Measurements from ENCODE around the gene AGMO. TPM values are rescaled to one million over a fixed set of nuclear protein-coding genes. Genes with fewer than 3 reads are reported as not detected.

Gene AGMO
- total and polyA plus RNA-seq, 10 of the 15 experiments (the other 5 are each of a cell fraction or from before 2014, with no cell fraction given) = 0.11 to 0.29 TPM; not detected in 8

GRCh38 chr7:15317215-15317614 is 244.6 kb downstream of the AGMO start:
- H3K4me1 ChIP-seq (ENCODE audit: control insufficient read depth, insufficient read depth, low read length) = no peaks in the 10 kb centered on the region
- ChIA-PET SMC1A (ENCODE audit: uncharacterized antibody, unreplicated experiment) (interaction anchor here (1.7 kb wide), 1 partner anchor 10 kb away, joined by 3 read pairs; no protein-coding TSS in a partner anchor), CTCF (interaction anchor here (0.9 to 1.1 kb wide), 2 partner anchors 8 to 164 kb away, joined by 3 to 5 read pairs; no protein-coding TSS in a partner anchor), POLR2A (no interaction called here), RAD21 (ENCODE audit: unreplicated experiment) (no interaction called here)
- H2AFZ ChIP-seq (ENCODE audit: control insufficient read depth, low read depth, low read length) = no peak overlapping the region
- WGBS (ENCODE audit: insufficient coverage, insufficient replicate concordance, low lambda C conversion rate, missing lambda C conversion rate) = 12% methylated on average over 4 of the region's 4 CpGs
- ATAC-seq (no peak), FAIRE-seq (no peak), DNase-seq (ENCODE audit: low read depth, low spot score) (no peak)
- H3K4me3 ChIP-seq = no peak overlapping the region
- no peaks in the 10 kb centered on the region for H3K27me3 ChIP-seq (replicated peaks in 1 of 2; ENCODE audit: control insufficient read depth in 2 of 2, insufficient read depth in 2 of 2, low read length in 1 of 2)
- in situ Hi-C loops (cut with MboI) (loop anchor here (10.0 to 25.0 kb wide), 2 partner anchors 408 to 1245 kb away; no protein-coding TSS in a partner anchor), intact Hi-C loops (cut with micrococcal nuclease; ENCODE audit: unreplicated experiment) (no loop called here)
- no peaks in the 10 kb centered on the region for H4K20me1 ChIP-seq (ENCODE audit: control insufficient read depth, insufficient read depth)
- no peaks in the 10 kb centered on the region for H3K9me3 ChIP-seq (replicated peaks; ENCODE audit: control insufficient read depth, insufficient read depth, low read length)
- H3K79me2 ChIP-seq (ENCODE audit: control insufficient read depth, insufficient read depth, low read length) = no peaks in the 10 kb centered on the region
- no peak overlapping the region for H3K27ac ChIP-seq (ENCODE audit: control insufficient read depth, insufficient read depth)
- no peak overlapping the region for H3K4me2 ChIP-seq (ENCODE audit: control insufficient read depth, insufficient read depth)
- no TSS peak for BruUV-seq (replicated peaks)
- H3K9ac ChIP-seq (ENCODE audit: control insufficient read depth, insufficient read depth, low read length) = no peak overlapping the region
- no peaks in the 10 kb centered on the region for H3K36me3 ChIP-seq (ENCODE audit: control insufficient read depth in 2 of 2, insufficient read depth in 2 of 2, low read length in 1 of 2)
- TF ChIP-seq FOXK2 (IDR thresholded peaks at IDR 0.05) (no peak), PKNOX1 (IDR thresholded peaks at IDR 0.05) (no peak), ZBTB33 (IDR thresholded peaks at IDR 0.05) (no peak), FOS (IDR thresholded peaks at IDR 0.05; ENCODE audit: borderline replicate concordance, extremely low read depth, insufficient read length) (no peak), MYB (IDR thresholded peaks at IDR 0.05; ENCODE audit: borderline replicate concordance, low read depth, low read length) (no peak), IRF5 (IDR thresholded peaks at IDR 0.05; ENCODE audit: borderline replicate concordance) (no peak), IRF4 (IDR thresholded peaks at IDR 0.05; ENCODE audit: low read depth, low read length) (no peak), IKZF2 (IDR thresholded peaks at IDR 0.05) (no peak), BCL3 (IDR thresholded peaks at IDR 0.05; ENCODE audit: borderline replicate concordance, insufficient read depth, low read depth, low read length, poor library complexity, severe bottlenecking) (no peak), CUX1 (IDR thresholded peaks at IDR 0.05; ENCODE audit: insufficient replicate concordance, low read depth, low read length) (no peak), FOXM1 (IDR thresholded peaks at IDR 0.05; ENCODE audit: low read depth, low read length) (no peak), ZSCAN29 (IDR thresholded peaks at IDR 0.05) (no peak), ZBED1 (IDR thresholded peaks at IDR 0.05; ENCODE audit: borderline replicate concordance) (no peak)

All from GM12878 (cell line).